ENCODE data around the gene IZUMO2.

Gene IZUMO2

DNA sequence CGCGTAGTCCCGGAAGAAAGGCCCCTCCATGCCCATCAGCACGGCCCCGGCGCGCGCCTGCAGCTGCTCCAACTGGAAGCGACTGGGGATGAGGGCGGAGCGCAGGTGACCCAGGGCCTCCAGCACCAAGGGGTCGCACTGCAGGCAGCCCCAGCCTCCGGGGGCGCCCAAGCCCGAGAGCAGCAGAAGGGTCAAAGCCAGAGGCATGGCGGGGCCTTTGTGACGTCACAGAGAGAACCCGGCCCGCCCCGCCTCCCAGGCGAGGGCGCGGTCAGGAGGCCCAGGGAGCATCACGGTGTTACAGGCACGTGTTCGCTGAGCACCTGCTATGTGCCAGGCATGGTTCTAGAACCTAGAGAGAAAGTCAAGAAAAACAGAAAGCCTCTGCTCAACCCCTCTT, at the start of gene IZUMO2:
Gene IZUMO2, minus strand, starts transcription at position 294 of the 400 bp plus-strand sequence. Its CDS starts 87 bp downstream, at position 207.
- DNase-seq, result no peak

GRCh38 chr19:50210425-50210824, 47.3 kb upstream of the IZUMO2 start:
- DNase-seq, result no peak

- DNase-seq, result no peak
These were observed 46.0 kb upstream of the IZUMO2 start for GRCh38 chr19:50209131-50209530.

GRCh38 chr19:50207730-50208129, 44.6 kb upstream of the IZUMO2 start:
- DNase-seq, result no peak

- DNase-seq, result no peak
These were observed 43.1 kb upstream of the IZUMO2 start for GRCh38 chr19:50206191-50206590.

DNA sequence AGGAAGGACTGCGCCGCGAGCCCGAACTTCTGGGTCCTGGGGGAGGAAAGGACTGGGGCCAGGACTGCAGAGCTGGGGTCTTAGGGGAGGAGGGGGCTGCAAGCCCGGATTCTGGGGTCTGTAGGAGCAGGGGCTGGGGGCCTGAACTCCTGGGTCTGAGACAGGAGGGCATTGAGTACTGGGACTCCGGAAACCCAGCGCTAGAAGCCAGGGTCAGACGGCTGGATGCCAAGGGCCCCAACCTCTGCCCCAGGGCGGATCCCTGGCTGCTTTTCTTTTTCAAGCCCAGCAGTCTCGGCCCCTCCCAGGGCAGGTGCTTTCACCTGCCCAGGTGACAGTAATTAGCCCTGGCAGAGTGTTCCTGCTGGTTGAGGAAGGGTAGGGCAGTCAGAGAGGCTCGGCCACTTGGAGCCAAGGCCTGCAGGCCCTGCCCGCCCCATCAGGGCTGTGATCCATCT, 42.6 kb upstream of the IZUMO2 start:
- no peak for DNase-seq

- DNase-seq, result no peak
These were observed 42.0 kb upstream of the IZUMO2 start for GRCh38 chr19:50204811-50205675.

GRCh38 chr19:50204081-50204428, 41.0 kb upstream of the IZUMO2 start:
- DNase-seq, result no peak

DNA sequence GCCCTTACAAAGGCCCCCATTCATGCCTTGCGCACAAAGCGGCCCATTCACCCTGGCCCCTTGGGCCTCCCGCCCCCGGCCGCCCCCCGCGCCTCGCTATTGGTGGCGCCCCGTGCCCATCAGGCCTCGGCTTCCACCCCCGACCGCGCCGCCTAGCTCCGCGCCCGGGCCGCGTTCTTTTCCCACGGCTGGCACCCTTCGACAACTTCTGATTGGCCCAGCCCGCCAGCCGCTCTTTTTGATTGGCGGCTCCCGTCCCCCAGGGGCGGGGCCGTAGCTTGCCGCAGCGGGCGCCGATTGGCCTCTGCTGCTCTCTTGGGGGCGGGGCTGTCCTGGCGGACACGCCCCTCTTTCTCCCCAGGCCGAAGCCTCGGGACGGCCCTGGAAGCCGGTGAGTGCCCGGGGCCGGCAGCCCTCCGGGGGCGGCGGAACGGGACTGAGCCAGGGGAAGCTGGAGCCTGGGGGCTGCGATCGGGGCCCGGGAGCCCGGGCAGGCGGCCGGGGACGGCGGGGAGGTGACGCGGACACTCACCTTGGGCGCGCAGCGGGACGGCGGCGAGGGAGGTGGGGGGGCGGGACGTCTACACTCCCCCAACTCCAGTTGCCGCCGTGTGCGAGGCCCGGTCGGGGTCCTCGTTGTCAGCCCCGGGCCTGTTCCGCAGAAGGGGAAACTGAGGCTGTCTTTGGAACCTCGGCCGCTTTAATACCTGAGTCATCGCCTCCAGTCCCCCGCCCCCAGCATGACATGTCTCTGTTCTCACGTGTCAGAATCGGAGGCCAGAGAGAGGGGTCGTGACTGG, 40.4 kb upstream of the IZUMO2 start, which contains the start of gene MYH14:
Gene MYH14, plus strand, starts transcription at position 342 of the 800 bp plus-strand sequence. CDS start 6,744 bp downstream, outside the sequence.
- no peak for DNase-seq

- no peak for DNase-seq
These were observed 39.8 kb upstream of the IZUMO2 start for GRCh38 chr19:50202962-50203280.

DNA sequence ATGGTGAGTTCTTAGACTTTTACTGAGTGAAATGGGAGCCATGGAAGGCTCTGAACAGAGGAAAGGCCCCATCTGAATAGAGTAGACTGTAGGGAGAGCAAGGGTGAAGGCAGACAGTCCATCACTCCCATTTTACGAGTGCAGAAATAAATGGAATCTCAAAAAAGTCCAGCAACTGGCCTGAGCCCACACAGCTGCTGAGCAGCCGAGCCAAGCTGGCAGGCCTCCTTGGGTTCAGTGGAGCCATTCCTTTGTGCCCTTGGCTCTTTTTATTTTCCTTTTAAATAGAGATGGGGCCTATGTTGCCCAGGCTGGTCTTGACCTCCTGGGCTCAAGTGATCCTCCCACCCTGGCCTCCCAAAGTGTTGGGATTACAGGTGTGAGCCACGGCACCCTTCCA, 39.3 kb upstream of the IZUMO2 start:
- DNase-seq, result no peak

DNA sequence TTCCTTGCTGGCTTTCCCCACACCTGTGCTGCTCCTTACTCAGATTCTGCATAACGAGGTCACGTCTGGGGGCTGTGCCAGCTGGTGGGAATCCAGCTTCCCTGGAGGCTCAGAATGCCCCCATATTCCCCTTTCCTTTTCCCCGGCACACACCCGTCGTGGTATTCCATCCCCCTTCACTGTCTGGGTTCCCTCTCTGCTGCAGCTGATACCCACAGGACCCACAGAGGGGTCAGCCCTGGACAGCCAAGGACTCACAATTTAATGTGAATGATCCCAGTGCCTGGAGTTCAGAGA, 36.1 kb upstream of the IZUMO2 start:
- DNase-seq, result no peak

- DNase-seq, result no peak
These were observed 35.6 kb upstream of the IZUMO2 start for GRCh38 chr19:50198431-50199258.

DNA sequence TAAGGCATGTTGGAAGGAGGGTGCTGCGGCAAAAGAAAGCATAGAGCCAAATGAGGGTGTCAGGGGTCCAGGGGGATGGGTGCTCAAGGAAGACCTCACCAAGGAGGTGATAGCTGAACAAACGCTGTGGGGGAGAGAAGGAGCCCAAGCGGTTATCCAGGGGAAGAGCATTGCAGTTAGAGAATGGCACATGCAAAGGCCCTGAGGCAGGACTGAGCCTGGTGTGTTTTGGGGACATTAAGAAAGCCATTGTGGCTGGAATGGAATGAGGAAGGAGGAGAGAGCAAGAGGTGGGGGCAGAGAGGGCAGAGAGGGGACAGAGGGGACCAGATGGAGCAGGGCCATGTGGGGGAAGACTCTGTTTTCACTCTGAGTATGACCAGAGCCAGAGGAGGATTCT, 34.3 kb upstream of the IZUMO2 start:
- no peak for DNase-seq

DNA sequence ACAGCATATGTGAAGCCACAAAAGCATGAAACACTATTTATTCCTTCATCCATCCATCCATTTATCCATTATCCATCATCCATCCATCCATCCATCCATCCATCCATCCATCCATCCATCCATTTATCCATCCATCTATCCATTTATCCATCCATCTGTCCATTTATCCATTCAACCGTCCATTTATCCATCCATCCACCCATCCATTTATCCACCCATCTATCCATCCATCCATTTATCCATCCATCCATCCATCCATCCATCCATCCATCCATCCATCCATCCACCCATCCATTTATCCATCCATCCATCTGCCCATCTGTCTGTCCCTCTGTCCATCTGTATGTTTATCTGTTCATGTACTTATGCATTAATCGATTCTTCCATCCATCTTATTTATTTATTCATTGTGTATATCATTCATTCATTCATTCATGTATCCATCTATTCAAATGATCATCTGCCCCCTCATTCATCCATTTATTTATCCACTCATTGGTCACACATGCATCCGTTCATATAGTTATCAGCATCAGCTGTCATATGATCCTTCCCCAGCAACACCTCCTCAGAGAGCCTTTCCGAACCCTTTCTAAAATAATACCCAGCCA, 33.3 kb upstream of the IZUMO2 start:
- DNase-seq, result no peak

- DNase-seq, result no peak
These were observed 32.1 kb upstream of the IZUMO2 start for GRCh38 chr19:50195224-50195623.

DNA sequence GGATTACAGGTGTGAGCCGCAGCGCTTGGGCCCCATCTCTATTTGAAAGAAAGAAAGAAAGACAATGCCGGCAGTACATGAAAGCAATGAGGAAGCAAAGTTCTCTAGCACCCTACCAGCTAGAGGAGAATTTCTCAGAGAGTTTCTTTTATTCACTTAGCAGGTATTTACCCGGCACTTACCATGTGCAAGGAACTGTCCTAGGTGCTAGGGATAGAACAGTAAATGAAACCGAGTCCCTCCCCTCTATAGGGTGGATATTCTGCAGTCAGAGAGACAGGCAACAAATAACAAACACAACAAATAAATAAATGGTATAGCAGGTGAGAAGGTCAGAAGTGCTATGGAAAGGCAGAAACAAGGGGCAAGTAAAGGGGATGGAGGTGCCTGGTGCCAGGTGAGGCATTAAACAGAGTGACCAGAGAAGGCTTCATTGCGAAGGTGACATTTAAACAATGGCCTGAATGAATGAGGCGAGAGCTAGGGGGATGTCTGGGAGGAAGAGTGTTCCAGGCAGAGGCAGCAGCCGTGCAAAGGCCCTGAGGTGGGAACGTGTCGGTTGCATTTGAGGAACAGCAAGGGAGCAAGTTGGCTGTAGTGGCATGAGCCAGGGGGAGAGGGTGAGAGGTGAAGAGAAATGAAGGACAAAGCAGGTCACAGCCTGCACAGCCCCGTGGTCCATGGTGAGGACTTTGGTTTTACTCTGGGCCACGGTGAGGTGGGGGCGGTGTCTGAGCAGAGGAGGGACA, 29.6 kb upstream of the IZUMO2 start:
- DNase-seq, result no peak

GRCh38 chr19:50191216-50191615, 28.1 kb upstream of the IZUMO2 start:
- DNase-seq, result no peak

DNA sequence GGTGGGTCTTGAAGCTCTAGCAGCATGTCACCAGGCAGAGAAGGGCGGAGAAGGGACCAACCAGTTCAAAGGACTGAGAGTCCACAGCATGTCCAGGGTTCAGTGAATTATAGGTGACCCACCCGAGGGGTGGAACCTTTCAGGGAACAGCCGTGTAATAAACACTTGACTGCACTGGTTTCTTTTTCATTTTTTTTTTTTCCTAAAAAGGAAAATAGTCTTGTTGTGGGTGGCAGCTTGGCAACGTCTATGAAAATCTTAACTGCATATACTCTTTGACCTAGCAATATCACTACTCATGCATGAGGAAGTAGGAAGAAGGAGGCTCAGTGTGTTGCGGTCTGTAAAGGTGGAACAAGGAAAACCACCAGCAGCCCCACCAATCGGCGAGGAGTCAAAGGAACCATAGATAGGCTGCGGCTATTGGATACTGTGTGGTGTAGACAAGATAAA, 27.4 kb upstream of the IZUMO2 start:
- no peak for DNase-seq

GRCh38 chr19:50189331-50189730, 26.2 kb upstream of the IZUMO2 start:
- no peak for DNase-seq

GRCh38 chr19:50187937-50188336, 24.9 kb upstream of the IZUMO2 start:
- no peak for DNase-seq

GRCh38 chr19:50184196-50184595, 21.1 kb upstream of the IZUMO2 start:
- no peak for DNase-seq
